ENCODE data around the gene SORD. TPM values are rescaled to one million over a fixed set of nuclear protein-coding genes. Genes with fewer than 3 reads are reported as not detected.
"Not testable (repeated sequence)": the region's sequence is repeated elsewhere in the genome, so short reads cannot be mapped to it uniquely, and the experiment has no call there.

The SORD gene
- polyA plus RNA-seq, 4 donors, result 14.4 to 39.0 (median 28.5) TPM

GRCh38 chr15:45093622-45094357 lies 70.8 kb downstream of the SORD start:
- DNase-seq (ENCODE audit: low read depth in 4 of 4, low spot score in 3 of 4), result no peak

DNA sequence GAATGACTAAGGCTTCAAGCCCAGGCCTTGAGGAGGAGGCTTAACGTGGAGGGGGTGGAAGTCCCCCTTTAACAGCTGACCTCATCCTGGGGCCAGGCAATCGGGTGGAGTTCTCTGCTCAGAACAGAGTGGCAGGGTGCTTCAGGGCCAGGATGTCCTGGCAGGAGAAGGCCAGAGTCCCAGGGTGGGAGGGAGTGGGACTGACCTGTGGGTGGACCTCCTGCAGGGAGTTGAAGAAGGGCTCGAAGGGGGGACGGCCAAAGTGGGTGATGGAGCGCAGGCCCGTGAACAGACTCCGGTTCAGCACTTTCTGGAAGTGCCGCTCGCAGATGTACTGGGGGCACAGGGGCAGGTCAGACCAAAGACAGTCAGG lies 71.3 kb downstream of the SORD start:
- no peak for DNase-seq (ENCODE audit: low read depth in 4 of 4, low spot score in 3 of 4)

GRCh38 chr15:45095661-45096060 lies 72.7 kb downstream of the SORD start:
- DNase-seq (ENCODE audit: low read depth in 4 of 4, low spot score in 3 of 4), result no peak

DNA sequence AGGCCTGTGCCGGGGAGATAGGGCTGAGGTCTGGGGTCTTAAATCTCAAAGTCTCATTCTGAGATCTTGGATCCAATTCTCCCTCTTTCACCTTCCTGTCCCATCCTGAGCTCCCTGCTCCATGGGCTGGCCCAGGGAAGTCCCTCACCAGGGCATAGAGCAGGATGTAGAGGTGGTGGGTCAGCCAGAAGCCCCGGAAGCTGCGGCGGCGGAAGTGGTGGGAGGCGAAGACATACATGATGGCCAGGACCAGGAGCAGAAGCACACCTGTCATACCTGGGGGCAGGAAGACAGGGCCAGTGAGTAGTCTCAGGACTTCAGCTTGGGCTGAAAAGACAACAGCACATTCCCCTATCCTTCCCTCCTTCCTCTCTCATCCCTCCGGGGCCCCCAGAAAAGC lies 74.5 kb downstream of the SORD start:
- no peak for DNase-seq (ENCODE audit: low read depth in 4 of 4, low spot score in 3 of 4)

- DNase-seq (ENCODE audit: low read depth in 4 of 4, low spot score in 3 of 4), result no peak
Measured at GRCh38 chr15:45099549-45100165, 76.7 kb downstream of the SORD start.

DNA sequence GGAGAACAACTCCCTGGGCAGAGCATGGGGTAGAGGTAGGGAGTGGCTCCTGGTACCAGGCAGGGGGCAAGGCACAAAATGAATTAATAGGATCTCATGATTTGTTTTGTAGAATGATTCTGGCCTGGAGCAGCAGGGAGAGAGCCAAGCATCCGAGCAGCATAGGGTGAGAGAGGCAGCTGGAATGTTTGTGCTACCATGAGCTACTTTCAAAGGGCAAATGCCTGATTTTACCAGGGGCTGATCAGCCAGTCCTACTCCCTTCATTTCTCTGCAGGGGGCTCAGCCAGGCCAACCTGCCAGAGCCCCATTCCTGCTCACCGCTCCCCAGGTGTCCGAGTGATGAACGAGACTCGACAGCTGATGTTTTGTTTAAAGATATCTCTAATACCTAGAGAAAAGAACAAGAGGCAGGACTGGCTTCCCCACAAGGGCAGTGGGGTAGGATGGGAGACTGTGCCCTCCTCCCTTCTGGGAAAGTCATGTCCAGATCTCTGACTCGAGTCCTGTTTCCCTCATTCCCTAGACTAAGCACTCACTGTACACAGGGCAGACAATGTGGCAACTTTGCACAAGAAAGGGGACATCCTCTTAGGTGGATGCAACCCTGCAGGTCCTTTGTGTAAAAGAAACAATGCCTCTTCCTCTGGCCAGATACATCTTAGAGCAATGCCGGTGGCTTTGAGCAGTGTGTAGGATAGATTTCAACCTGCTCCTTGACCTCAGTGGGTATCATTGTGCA lies 78.1 kb downstream of the SORD start:
- DNase-seq (ENCODE audit: low read depth in 4 of 4, low spot score in 3 of 4), result no peak

DNA sequence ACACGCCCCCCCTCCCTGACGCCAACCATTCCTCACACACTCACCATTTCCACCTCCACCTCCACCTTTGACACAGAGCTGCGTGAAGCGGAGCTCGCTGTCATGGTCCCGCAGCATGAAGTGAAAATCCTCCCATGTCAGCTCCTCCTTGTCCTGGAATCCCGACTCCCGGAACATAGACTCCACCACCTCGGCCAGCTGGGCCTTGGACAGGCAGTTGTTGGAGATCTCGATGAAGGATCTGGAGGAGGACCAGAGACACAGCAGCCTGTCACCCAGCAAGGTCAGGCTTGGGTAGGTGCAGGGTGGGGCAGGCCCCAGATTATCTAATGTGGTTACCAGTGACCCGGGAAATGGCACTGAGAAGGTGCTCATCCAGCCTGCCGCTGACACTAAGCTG lies 78.8 kb downstream of the SORD start:
- DNase-seq (ENCODE audit: low read depth in 4 of 4, low spot score in 3 of 4), result no peak

- no peak for DNase-seq (ENCODE audit: low read depth in 4 of 4, low spot score in 3 of 4)
Measured at GRCh38 chr15:45102226-45102625, 79.2 kb downstream of the SORD start.

GRCh38 chr15:45104170-45104569 lies 81.2 kb downstream of the SORD start:
- DNase-seq (ENCODE audit: low read depth in 4 of 4, low spot score in 3 of 4), result not testable (repeated sequence)

DNA sequence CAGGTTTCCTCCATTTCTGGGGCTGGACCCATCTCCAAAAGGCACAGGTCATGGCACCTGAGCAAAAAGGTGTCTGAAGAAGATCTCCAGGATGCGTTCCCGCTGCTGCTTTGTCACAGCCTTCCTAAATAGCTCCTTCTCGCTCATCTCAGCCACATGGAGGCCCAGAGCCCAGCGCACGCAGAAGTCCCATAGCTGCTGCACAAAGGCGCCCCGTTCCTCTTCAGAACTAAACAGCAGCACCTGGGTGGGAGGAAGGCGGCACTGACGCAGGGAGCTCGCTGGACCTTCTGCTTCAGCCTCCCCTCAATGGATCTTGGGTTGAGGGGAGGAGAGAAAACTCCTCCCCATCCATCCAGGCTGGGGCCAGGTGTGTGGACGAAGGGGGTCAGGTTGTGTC lies 82.6 kb downstream of the SORD start:
- no peak for DNase-seq (ENCODE audit: low read depth in 4 of 4, low spot score in 3 of 4)

GRCh38 chr15:45106002-45106790 lies 83.2 kb downstream of the SORD start:
- no peak for DNase-seq (ENCODE audit: low read depth in 4 of 4, low spot score in 3 of 4)

GRCh38 chr15:45107941-45108630 lies 85.1 kb downstream of the SORD start:
- DNase-seq (ENCODE audit: low read depth in 4 of 4, low spot score in 3 of 4), result no peak

DNA sequence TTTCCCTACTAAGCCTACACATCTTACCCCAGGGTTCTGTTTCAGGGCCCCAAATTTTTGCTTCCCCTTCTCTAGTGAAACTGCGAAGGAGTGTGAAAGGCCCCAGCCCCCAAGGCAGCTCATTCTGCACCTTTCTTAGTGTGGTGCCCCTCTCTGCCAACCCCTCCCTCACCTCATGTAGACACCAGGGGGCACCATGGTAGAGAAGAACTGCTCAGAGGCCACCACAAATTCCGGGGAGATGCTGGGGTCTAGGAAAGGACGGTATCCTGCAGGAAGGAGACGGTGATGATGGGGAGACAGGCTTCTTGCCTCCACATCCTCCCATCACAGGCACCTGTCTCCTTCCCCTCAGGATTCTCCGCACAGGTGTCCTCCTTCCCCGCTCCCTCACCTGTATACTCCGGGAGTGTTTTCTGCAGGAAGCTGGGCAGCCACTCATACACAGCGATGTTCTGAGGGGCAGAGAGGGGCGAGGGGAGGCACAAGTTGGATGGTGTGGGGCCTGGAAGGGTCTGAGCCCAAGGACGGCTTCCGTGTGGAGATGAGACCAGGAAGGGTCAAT lies 87.3 kb downstream of the SORD start:
- DNase-seq (ENCODE audit: low read depth in 4 of 4, low spot score in 3 of 4), result no peak

DNA sequence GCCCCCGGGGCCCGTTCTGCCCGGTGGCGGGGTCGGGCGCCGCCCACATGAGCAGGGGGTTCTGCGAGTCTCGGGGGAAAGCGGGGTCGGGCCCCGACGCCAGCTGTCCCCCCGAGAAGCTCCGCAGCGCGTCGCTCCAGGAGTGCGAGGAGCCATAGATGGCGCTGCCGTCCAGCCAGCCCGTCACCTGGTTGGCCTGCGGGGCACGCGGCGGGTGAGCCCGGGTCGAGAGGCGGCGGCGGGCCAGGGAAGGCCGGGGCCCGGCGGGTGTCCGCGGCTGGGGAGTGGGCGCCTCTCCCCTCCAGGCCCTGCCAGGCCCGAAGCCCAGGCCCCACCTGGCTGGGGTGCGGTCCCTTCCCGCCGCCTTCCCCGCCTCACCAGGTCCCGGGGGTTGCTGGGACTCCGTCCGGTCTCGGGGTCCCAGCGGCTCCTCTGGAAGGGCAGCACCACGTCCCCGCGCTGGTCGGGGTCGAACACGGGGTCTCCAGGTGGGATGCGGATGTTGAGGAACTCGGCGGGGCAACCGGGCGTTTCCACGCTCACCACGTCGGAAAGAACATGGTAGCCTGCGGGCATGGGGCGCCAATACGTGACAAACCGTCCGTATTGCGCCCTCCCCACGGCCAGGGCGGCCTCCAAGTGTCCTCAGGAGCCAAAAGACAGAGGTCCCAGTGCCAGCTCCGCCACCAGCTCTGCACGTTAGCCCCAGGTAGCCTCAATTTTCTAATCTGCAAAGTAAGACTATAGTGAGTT lies 88.6 kb downstream of the SORD start:
- no peak for DNase-seq (ENCODE audit: low read depth in 4 of 4, low spot score in 3 of 4)

- no peak for DNase-seq (ENCODE audit: low read depth in 4 of 4, low spot score in 3 of 4)
Measured at GRCh38 chr15:45112143-45112590, 89.2 kb downstream of the SORD start.

DNA sequence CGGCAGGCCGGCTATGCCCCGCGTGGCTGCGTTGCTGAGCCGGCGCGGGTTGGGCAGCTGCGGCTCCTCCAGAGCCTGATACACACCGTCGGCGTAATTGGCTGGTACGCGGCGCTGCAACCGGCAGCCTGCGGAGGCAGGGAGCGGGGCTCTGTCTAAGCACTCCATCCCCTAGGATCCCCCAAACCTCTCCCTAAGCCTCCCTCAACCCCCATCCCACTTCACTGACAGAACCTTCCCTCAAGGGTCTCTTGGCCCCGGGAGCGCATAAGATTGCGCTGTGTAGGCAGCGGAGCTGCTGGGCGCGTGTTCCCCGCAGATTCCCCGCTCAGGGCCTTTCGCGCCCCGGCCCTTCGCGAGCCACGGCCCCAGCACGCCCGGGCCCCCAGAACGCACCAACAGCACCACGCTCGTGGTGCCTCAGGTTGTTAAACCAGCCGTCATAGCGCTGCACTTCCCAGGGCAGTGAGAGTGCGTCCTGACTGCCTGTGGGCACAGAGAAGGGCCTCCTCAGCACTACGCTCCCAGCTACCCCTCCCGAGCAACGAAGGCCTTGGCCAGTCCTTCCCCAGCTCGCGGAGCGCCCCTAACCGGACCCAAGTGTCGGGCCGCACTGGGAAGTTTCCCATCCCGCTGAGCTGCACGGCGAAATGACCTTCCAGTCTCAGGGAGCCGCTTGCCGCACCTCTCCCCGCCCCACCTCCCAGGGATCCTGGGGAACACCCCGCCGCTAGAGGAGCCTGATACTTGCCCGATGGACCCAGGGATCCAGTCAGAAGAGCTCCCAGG lies 89.8 kb downstream of the SORD start:
- no peak for DNase-seq (ENCODE audit: low read depth in 4 of 4, low spot score in 3 of 4)

DNA sequence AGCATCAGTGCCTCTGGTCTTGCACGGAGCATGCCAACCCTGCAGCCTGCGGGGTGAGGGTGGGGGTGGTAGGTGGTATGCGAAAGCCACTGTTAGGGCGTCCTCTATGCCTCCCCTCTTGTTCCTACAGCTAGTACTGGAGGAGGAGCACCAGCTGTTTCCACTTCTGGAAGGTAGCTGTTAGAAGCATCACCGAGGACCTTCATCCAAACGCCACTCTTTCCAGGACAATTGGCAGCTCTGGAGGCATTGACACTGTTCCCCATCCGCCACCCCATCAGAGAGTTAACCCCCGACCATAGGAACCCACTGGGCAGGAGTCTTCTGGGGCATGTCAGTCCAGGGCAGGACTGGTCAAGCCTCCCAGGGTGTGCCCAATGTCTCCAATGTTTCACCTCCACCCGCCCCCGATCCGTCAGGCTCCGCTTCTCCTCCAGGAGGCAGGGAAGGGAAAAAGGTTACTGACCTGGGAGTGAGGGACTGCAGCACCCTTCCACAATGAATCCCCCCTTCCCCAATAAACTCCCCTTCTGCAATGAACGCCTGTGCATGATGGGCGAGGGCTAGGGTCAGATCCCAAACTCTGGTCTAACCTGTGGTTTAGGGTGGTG lies 90.5 kb downstream of the SORD start:
- DNase-seq (ENCODE audit: low read depth in 4 of 4, low spot score in 3 of 4), result no peak

GRCh38 chr15:45114076-45114750 lies 91.2 kb downstream of the SORD start, which contains the start of the genes DUOX2 and DUOXA2:
DUOX2 (minus strand) TSS chr15:45114172; CDS start chr15:45113411, 761 bp downstream.
DUOXA2 (plus strand) TSS chr15:45114326; CDS start chr15:45114606, 280 bp downstream.
- no peak for DNase-seq (ENCODE audit: low read depth in 4 of 4, low spot score in 3 of 4)
